CD4-positive, CD25-positive, alpha-beta regulatory T cell (primary cell): ENCODE measurements around the gene NPTXR. TPM values are rescaled to one million over a fixed set of nuclear protein-coding genes. Genes with fewer than 3 reads are reported as not detected.

Experiments used
- ATAC-seq, 2 donors: fragments of 150-1000 bp; cut with Tn5 transposase; one replicate each; pipeline ENCODE4 v1.10.0; 2021; ENCODE audit warnings: low read depth in 2 of 2, moderate number of reproducible peaks in 2 of 2, moderate library complexity in 1 of 2
- DNase-seq, 3 donors: peaks; one replicate each; pipeline versions ENCODE4 v3.0.0 to v3.0.0-alpha.2; 2012 to 2022; ENCODE audit warnings: mixed read lengths in 1 of 3
- H3K27ac ChIP-seq: one replicate; pipeline ENCODE4 v1.7.0; 2013; ENCODE audit warnings: mild to moderate bottlenecking, low read length; ENCODE audit not compliant: insufficient read depth, poor library complexity, severe bottlenecking
- H3K27me3 ChIP-seq: one replicate; pipeline ENCODE4 v1.7.0; 2013; ENCODE audit warnings: low read length; ENCODE audit not compliant: control insufficient read depth, insufficient read depth
- H3K36me3 ChIP-seq: one replicate; pipeline ENCODE4 v1.7.0; 2013; ENCODE audit warnings: mild to moderate bottlenecking, low read length, moderate library complexity; ENCODE audit not compliant: control insufficient read depth, insufficient read depth
- H3K4me1 ChIP-seq: 2 replicates; pipeline ENCODE4 v1.7.0; 2013; ENCODE audit warnings: mild to moderate bottlenecking, low read length; ENCODE audit not compliant: insufficient read depth, control insufficient read depth, poor library complexity, severe bottlenecking
- H3K4me3 ChIP-seq: one replicate; pipeline ENCODE4 v1.7.0; 2013; ENCODE audit warnings: low read depth, mild to moderate bottlenecking, low read length, moderate library complexity
- H3K9me3 ChIP-seq, 2 experiments: 1 replicate in 1 of 2; 2 replicates in 1 of 2; pipeline ENCODE4 v1.7.0; 2013; ENCODE audit warnings: low read length in 2 of 2, mild to moderate bottlenecking in 1 of 2, moderate library complexity in 1 of 2; ENCODE audit not compliant: control insufficient read depth in 2 of 2
- H3K27ac Mint-ChIP-seq, 3 donors: one replicate each; pipeline ENCODE4 v1.8.0; 2020 to 2022; ENCODE audit warnings: mild to moderate bottlenecking in 3 of 3, mixed read lengths in 3 of 3, moderate library complexity in 2 of 3
- H3K27me3 Mint-ChIP-seq: one replicate; pipeline ENCODE4 v1.8.0; 2022; ENCODE audit warnings: mild to moderate bottlenecking, mixed read lengths
- H3K36me3 Mint-ChIP-seq: one replicate; pipeline ENCODE4 v1.8.0; 2020; ENCODE audit warnings: mixed read lengths
- H3K4me1 Mint-ChIP-seq, 4 donors: one replicate each; pipeline ENCODE4 v1.8.0; 2020 to 2022; ENCODE audit warnings: mixed read lengths in 4 of 4, mild to moderate bottlenecking in 1 of 4
- H3K4me3 Mint-ChIP-seq, 4 donors: one replicate each; pipeline ENCODE4 v1.8.0; 2020 to 2022; ENCODE audit warnings: mild to moderate bottlenecking in 4 of 4, mixed read lengths in 4 of 4, moderate library complexity in 3 of 4
- H3K9me3 Mint-ChIP-seq, 7 donors: one replicate each; pipeline ENCODE4 v1.8.0; 2020 to 2022; ENCODE audit warnings: mixed read lengths in 7 of 7, mild to moderate bottlenecking in 3 of 7, moderate library complexity in 2 of 7
- polyA plus RNA-seq, 4 donors: library from polyadenylated mRNA; unstranded; fragments of 300-500 nt; fragmentation: Illumina TruSeq; gene quantifications; one replicate each; pipeline ENCODE4 v1.2.3, GENCODE V29; 2021
- total RNA-seq: library from RNA; stranded (reverse); gene quantifications from one replicate; pipeline ENCODE4 v1.2.3, GENCODE V29; 2022

The NPTXR gene
- total and polyA plus RNA-seq, 5 donors from 2014 or later = 0.32 to 1.3 (median 0.50) TPM; not detected in 1

GRCh38 chr22:38795569-38795968 lies 48.3 kb downstream of the NPTXR start:
- H3K27ac ChIP-seq = no peak overlapping the region
- Mint-ChIP-seq H3K36me3 (no peaks in the 10 kb centered on the region), H3K4me3 (peak overlapping the region in 2 of 4 donors; percentile 2 to 27), H3K4me1 (peaks cover 6 to 38% (median 19%) of the 10 kb centered on the region in 4 donors), H3K27ac (peak overlapping the region in 1 of 3 donors; percentile 62), H3K9me3 (peaks cover 0 to 13% (median 0%) of the 10 kb centered on the region in 7 donors), H3K27me3 (peaks cover 19% of the 10 kb centered on the region)
- DNase-seq = no peak
- H3K9me3 ChIP-seq = peaks cover 3 to 7% of the 10 kb centered on the region in 2 experiments
- ATAC-seq = no peak
- H3K4me1 ChIP-seq = peaks cover 15% of the 10 kb centered on the region
- peaks cover 4% of the 10 kb centered on the region for H3K27me3 ChIP-seq
- H3K36me3 ChIP-seq = no peaks in the 10 kb centered on the region
- no peak overlapping the region for H3K4me3 ChIP-seq

- DNase-seq = peak; percentile 88 to 98 (median 94)
Observed at GRCh38 chr22:38793721-38794466, 49.9 kb downstream of the NPTXR start, which contains the start of gene DNAL4. TSS of gene DNAL4 (minus strand) at chr22:38794143. CDS start at chr22:38782731, 11,412 bp downstream.

GRCh38 chr22:38793317-38793716 lies 50.5 kb downstream of the NPTXR start:
- Histone ChIP-seq H3K27ac (peak overlapping the region; percentile 80), H3K9me3 (no peaks in the 10 kb centered on the region), H3K27me3 (peaks cover 2% of the 10 kb centered on the region), H3K4me1 (peaks cover 15% of the 10 kb centered on the region), H3K36me3 (no peaks in the 10 kb centered on the region), H3K4me3 (peak overlapping the region; percentile 83)
- peak in 1 of 3 donors; percentile 13 for DNase-seq
- ATAC-seq = no peak
- Mint-ChIP-seq H3K27ac (peak overlapping the region; percentile 58 to 94 (median 86)), H3K36me3 (no peaks in the 10 kb centered on the region), H3K4me3 (peak overlapping the region; percentile 83 to 91 (median 88)), H3K9me3 (peaks cover 0 to 1% (median 0%) of the 10 kb centered on the region in 7 donors), H3K4me1 (peaks cover 6 to 32% (median 17%) of the 10 kb centered on the region in 4 donors), H3K27me3 (peaks cover 12% of the 10 kb centered on the region)

More at GRCh38 chr22:38793721-38794466, 49.9 kb downstream of the NPTXR start, which contains the start of gene DNAL4:
- Histone ChIP-seq H3K9me3 (no peaks in the 10 kb centered on the region), H3K27me3 (peaks cover 2% of the 10 kb centered on the region), H3K4me1 (peaks cover 15% of the 10 kb centered on the region), H3K4me3 (peak within 1 kb of the TSS; percentile 83), H3K36me3 (no peaks in the 10 kb centered on the region), H3K27ac (peak within 1 kb of the TSS; percentile 80)
- H3K4me1 Mint-ChIP-seq = peaks cover 6 to 37% (median 19%) of the 10 kb centered on the region in 4 donors
- H3K9me3 Mint-ChIP-seq = peaks cover 0 to 2% (median 0%) of the 10 kb centered on the region in 7 donors
- H3K27me3 Mint-ChIP-seq = peaks cover 15% of the 10 kb centered on the region
- peak within 1 kb of the TSS; percentile 60 to 94 (median 86) for H3K27ac Mint-ChIP-seq
- peak; percentile 98 to 99 for ATAC-seq
- peak within 1 kb of the TSS; percentile 83 to 92 (median 88) for H3K4me3 Mint-ChIP-seq
- no peaks in the 10 kb centered on the region for H3K36me3 Mint-ChIP-seq

GRCh38 chr22:38792833-38793232 lies 51.0 kb downstream of the NPTXR start:
- Histone ChIP-seq H3K27me3 (no peaks in the 10 kb centered on the region), H3K27ac (peak overlapping the region; percentile 80), H3K36me3 (no peaks in the 10 kb centered on the region), H3K4me3 (no peak overlapping the region), H3K4me1 (peaks cover 15% of the 10 kb centered on the region), H3K9me3 (no peaks in the 10 kb centered on the region)
- H3K4me3 Mint-ChIP-seq = peak overlapping the region; percentile 83 to 91 (median 88)
- peak overlapping the region in 2 of 3 donors; percentile 86 to 94 for H3K27ac Mint-ChIP-seq
- peaks cover 0 to 1% (median 0%) of the 10 kb centered on the region in 7 donors for H3K9me3 Mint-ChIP-seq
- H3K27me3 Mint-ChIP-seq = peaks cover 10% of the 10 kb centered on the region
- no peak for ATAC-seq
- no peaks in the 10 kb centered on the region for H3K36me3 Mint-ChIP-seq
- DNase-seq = no peak
- H3K4me1 Mint-ChIP-seq = peaks cover 6 to 27% (median 16%) of the 10 kb centered on the region in 4 donors

GRCh38 chr22:38789606-38790005 lies 54.2 kb downstream of the NPTXR start:
- H3K27me3 ChIP-seq = no peaks in the 10 kb centered on the region
- no peak overlapping the region for H3K4me3 Mint-ChIP-seq
- no peak overlapping the region for H3K27ac ChIP-seq
- H3K4me1 Mint-ChIP-seq = peaks cover 6 to 17% (median 13%) of the 10 kb centered on the region in 4 donors
- H3K4me1 ChIP-seq = peaks cover 14% of the 10 kb centered on the region
- H3K9me3 ChIP-seq = no peaks in the 10 kb centered on the region
- H3K9me3 Mint-ChIP-seq = no peaks in the 10 kb centered on the region
- H3K27me3 Mint-ChIP-seq = peaks cover 6% of the 10 kb centered on the region
- no peak overlapping the region for H3K27ac Mint-ChIP-seq
- H3K36me3 Mint-ChIP-seq = peaks cover 4% of the 10 kb centered on the region
- no peak overlapping the region for H3K4me3 ChIP-seq
- H3K36me3 ChIP-seq = no peaks in the 10 kb centered on the region
- ATAC-seq (no peak), DNase-seq (no peak)

- Mint-ChIP-seq H3K36me3 (peaks cover 4% of the 10 kb centered on the region), H3K27me3 (no peaks in the 10 kb centered on the region), H3K27ac (no peak overlapping the region), H3K4me1 (peaks cover 0 to 9% (median 7%) of the 10 kb centered on the region in 4 donors), H3K9me3 (no peaks in the 10 kb centered on the region), H3K4me3 (no peak overlapping the region)
- peaks cover 8% of the 10 kb centered on the region for H3K4me1 ChIP-seq
- DNase-seq (no peak), ATAC-seq (no peak)
- no peak overlapping the region for H3K27ac ChIP-seq
- no peak overlapping the region for H3K4me3 ChIP-seq
- no peaks in the 10 kb centered on the region for H3K36me3 ChIP-seq
- no peaks in the 10 kb centered on the region for H3K9me3 ChIP-seq
- H3K27me3 ChIP-seq = no peaks in the 10 kb centered on the region
Observed at GRCh38 chr22:38788846-38789245, 55.0 kb downstream of the NPTXR start.

- no peaks in the 10 kb centered on the region for H3K27me3 Mint-ChIP-seq
- no peak overlapping the region for H3K27ac ChIP-seq
- no peaks in the 10 kb centered on the region for H3K9me3 ChIP-seq
- peaks cover 4% of the 10 kb centered on the region for H3K36me3 Mint-ChIP-seq
- peak overlapping the region in 1 of 4 donors; percentile 19 for H3K4me3 Mint-ChIP-seq
- H3K9me3 Mint-ChIP-seq = no peaks in the 10 kb centered on the region
- no peaks in the 10 kb centered on the region for H3K27me3 ChIP-seq
- no peaks in the 10 kb centered on the region for H3K36me3 ChIP-seq
- H3K4me3 ChIP-seq = no peak overlapping the region
- H3K27ac Mint-ChIP-seq = no peak overlapping the region
- H3K4me1 ChIP-seq = peaks cover 3% of the 10 kb centered on the region
- DNase-seq = no peak
- ATAC-seq = no peak
- peaks cover 0 to 10% (median 6%) of the 10 kb centered on the region in 4 donors for H3K4me1 Mint-ChIP-seq
Observed at GRCh38 chr22:38788021-38788816, 55.6 kb downstream of the NPTXR start.
